GM19468 (cell line): ENCODE data around the gene PCGF5.
"Not testable (repeated sequence)": the region's sequence is repeated elsewhere in the genome, so short reads cannot be mapped to it uniquely, and the experiment has no call there.

Experiments used
- ATAC-seq: cut with Tn5 transposase; IDR thresholded peaks from one replicate; pipeline ENCODE4 v1.9.1; 2021; ENCODE audit warnings: mild to moderate bottlenecking, moderate library complexity, moderate number of reproducible peaks; ENCODE audit not compliant: unreplicated experiment; ENCODE audit errors: extremely low read depth

The PCGF5 gene

GRCh38 chr10:91317541-91317940, 97.1 kb downstream of the PCGF5 start:
- no peak for ATAC-seq

GRCh38 chr10:91319336-91319735, 98.9 kb downstream of the PCGF5 start:
- ATAC-seq, result no peak

DNA sequence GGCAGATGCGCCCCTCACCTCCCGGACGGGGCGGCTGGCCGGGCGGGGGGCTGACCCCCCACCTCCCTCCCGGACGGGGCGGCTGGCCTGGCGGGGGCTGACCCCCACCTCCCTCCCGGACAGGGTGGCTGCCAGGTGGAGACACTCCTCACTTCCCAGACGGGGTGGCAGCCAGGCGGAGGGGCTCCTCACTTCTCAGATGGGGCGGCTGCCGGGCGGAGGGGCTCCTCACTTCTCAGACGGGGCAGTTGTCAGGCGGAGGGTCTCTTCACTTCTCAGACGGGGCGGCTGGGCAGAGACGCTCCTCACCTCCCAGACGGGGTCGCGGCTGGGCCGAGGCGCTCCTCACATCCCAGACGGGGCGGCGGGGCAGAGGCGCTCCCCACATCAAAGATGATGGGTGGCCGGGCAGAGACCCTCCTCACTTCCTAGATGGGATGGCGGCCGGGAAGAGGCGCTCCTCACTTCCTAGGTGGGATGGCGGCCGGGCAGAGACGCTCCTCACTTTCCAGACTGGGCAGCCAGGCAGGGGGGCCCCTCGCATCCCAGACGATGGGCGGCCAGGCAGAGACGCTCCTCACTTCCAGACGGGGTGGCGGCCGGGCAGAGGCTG, 102.9 kb downstream of the PCGF5 start:
- not testable (repeated sequence) for ATAC-seq

DNA sequence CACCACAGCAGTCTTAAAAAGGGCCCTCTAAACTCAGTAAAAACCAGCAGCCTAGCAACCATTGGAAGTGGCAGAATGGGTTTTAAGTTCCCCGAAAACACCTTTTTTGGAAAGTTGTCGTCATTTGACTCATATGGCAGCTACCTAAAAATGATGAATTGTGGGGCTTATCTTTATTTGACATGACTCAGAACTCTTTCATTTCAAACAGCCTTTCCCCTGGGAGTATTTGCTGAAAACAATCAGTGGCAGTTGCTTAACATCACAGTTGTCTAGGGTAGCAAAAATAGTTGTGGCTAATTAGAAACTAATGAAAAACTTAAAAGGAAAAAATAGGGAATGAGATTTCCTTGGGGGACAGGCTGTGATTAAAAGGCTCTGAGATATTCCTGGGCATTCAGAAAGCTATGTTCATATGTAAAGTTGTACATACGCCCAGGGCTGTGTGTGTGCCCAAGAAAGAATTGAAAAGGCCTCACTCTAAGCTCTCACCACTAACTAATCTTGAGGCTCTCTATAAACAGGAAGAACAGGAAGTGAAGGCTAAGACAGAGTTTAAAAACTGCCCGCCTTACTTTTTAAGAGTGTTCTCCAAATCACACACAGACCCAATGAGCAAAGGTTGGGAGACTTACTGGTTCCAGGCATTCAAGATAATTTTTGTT, 108.0 kb downstream of the PCGF5 start:
- no peak for ATAC-seq
